A549 (cell line): ENCODE measurements around the gene RPH3AL. TPM values are rescaled to one million over a fixed set of nuclear protein-coding genes. Genes with fewer than 3 reads are reported as not detected.

Source experiments
- ATAC-seq, 2 experiments: fragments of 200-7000 bp in 1 of 2; fragments of >200 bp in 1 of 2; cut with Nextera tagmentation in 1 of 2; cut with Tn5 transposase in 1 of 2; 3 replicates each; pipeline versions ENCODE4 v1.8.0 to v1.9.1; 2018 to 2020; ENCODE audit warnings: mild to moderate bottlenecking in 1 of 2, moderate library complexity in 1 of 2
- CTCF ChIA-PET: fragments of 300-600 bp; sonication (Branson Sonifier 250); formaldehyde crosslinking; extraction: SDS; loops from one replicate; lab custom pipeline; 2021; ENCODE audit warnings: antibody characterized with exemption, inconsistent platforms; lab: Yijun Ruan, JAX
- POLR2A ChIA-PET: fragments of 350-600 bp; formaldehyde crosslinking; extraction: SDS; loops from one replicate; lab custom pipeline; 2021; ENCODE audit warnings: antibody characterized with exemption, inconsistent platforms; lab: Yijun Ruan, JAX
- DNase-seq, 2 experiments: peaks; one replicate each; pipeline versions ENCODE4 v3.0.0 to v3.0.0-alpha.2; 2011 to 2016; ENCODE audit warnings: low read depth in 1 of 2, low spot score in 1 of 2
- FAIRE-seq: peaks from 2 replicates; lab custom pipeline; 2011; peaks lifted over from hg19 to GRCh38; lab: Jason Lieb, UNC
- H3K27ac ChIP-seq, 2 experiments: fragments of >200 bp; sonication (Bioruptor Twin); formaldehyde crosslinking; 3 replicates each; pipeline ENCODE4 v1.5.1; 2016 to 2017
- H3K4me1 ChIP-seq: fragments of >200 bp; sonication (Bioruptor Twin); formaldehyde crosslinking; 3 replicates; pipeline ENCODE4 v1.6.1; 2016
- H3K4me2 ChIP-seq: fragments of >200 bp; sonication (Bioruptor Twin); formaldehyde crosslinking; 3 replicates; pipeline ENCODE4 v1.6.1; 2016
- H3K4me3 ChIP-seq: fragments of >200 bp; sonication (Bioruptor Twin); formaldehyde crosslinking; 3 replicates; pipeline ENCODE4 v1.5.1; 2016
- H3K9me3 ChIP-seq: fragments of >200 bp; sonication (Bioruptor Twin); formaldehyde crosslinking; 3 replicates; pipeline ENCODE4 v1.6.1; 2016
- CBX8 ChIP-seq: fragments of 200-600 bp; sonication (generic); IDR thresholded peaks from 2 replicates; pipeline ENCODE4 v1.6.1; 2016
- CTCF ChIP-seq: fragments of >200 bp; sonication (Bioruptor Twin); formaldehyde crosslinking; IDR thresholded peaks from 3 replicates; pipeline ENCODE4 v1.5.1; 2016
- ELK1 ChIP-seq: fragments of 150-350 bp; IDR thresholded peaks from 2 replicates; pipeline ENCODE4 v1.6.1; 2014; ENCODE audit warnings: low read depth, mild to moderate bottlenecking, low read length
- EP300 ChIP-seq, 2 experiments: fragments of >200 bp; sonication (Bioruptor Twin); formaldehyde crosslinking; IDR thresholded peaks; 2 replicates in 1 of 2; 3 replicates in 1 of 2; pipeline ENCODE4 v1.6.1; 2016 to 2017
- ESRRA ChIP-seq: fragments of 150-350 bp; IDR thresholded peaks from 2 replicates; pipeline ENCODE4 v1.6.1; 2014; ENCODE audit warnings: mild to moderate bottlenecking, low read length, borderline replicate concordance
- FOSB ChIP-seq: fragments of 250-450 bp; sonication (Bioruptor Pico); IDR thresholded peaks from 2 replicates; pipeline ENCODE4 v1.5.0; 2020; ENCODE audit warnings: mild to moderate bottlenecking, moderate library complexity
- FOXS1 ChIP-seq: fragments of 250-450 bp; sonication (Bioruptor Pico); IDR thresholded peaks from 2 replicates; pipeline ENCODE4 v1.5.0; 2020; ENCODE audit warnings: mild to moderate bottlenecking, moderate library complexity
- HOXA7 ChIP-seq: fragments of 250-450 bp; sonication (Bioruptor Pico); IDR thresholded peaks from 2 replicates; pipeline ENCODE4 v1.5.0; 2020; ENCODE audit warnings: mild to moderate bottlenecking, moderate library complexity
- JUN ChIP-seq, 2 experiments: fragments of >200 bp; sonication (Bioruptor Twin); formaldehyde crosslinking; IDR thresholded peaks; 2 replicates in 1 of 2; 3 replicates in 1 of 2; pipeline ENCODE4 v1.6.1; 2016 to 2017
- KDM5A ChIP-seq: fragments of 200-600 bp; sonication (generic); IDR thresholded peaks from 2 replicates; pipeline ENCODE4 v1.6.1; 2016; ENCODE audit warnings: antibody characterized with exemption, mild to moderate bottlenecking
- MAZ ChIP-seq: fragments of 150-350 bp; IDR thresholded peaks from 2 replicates; pipeline ENCODE4 v1.6.1; 2014; ENCODE audit warnings: antibody characterized with exemption, low read depth, low read length, borderline replicate concordance
- POLR2AphosphoS2 ChIP-seq: conservative IDR thresholded peaks from 2 replicates; pipeline ENCODE4 v1.6.1; 2012; ENCODE audit warnings: low read length, improper control_type of control experiment, inconsistent platforms
- RAD21 ChIP-seq, 2 experiments: fragments of >200 bp in 1 of 2; sonication (Bioruptor Twin) in 1 of 2; formaldehyde crosslinking in 1 of 2; IDR thresholded peaks in 1 of 2; conservative IDR thresholded peaks in 1 of 2; 2 replicates in 1 of 2; 3 replicates in 1 of 2; pipeline ENCODE4 v1.6.1; 2012 to 2018; ENCODE audit warnings: inconsistent platforms in 1 of 2
- RCOR1 ChIP-seq: fragments of 150-350 bp; IDR thresholded peaks from 2 replicates; pipeline ENCODE4 v1.6.1; 2014; ENCODE audit warnings: antibody characterized with exemption, low read length, low read depth
- SMC3 ChIP-seq: fragments of >200 bp; sonication (Bioruptor Twin); formaldehyde crosslinking; IDR thresholded peaks from 3 replicates; pipeline ENCODE4 v1.6.1; 2018; ENCODE audit warnings: inconsistent platforms
- SREBF2 ChIP-seq: fragments of 450-650 bp; IDR thresholded peaks from 2 replicates; pipeline ENCODE4 v1.6.1; 2014; ENCODE audit warnings: mild to moderate bottlenecking, moderate library complexity
- ZC3H11A ChIP-seq: fragments of 450-650 bp; IDR thresholded peaks from 2 replicates; pipeline ENCODE4 v1.6.1; 2014; ENCODE audit warnings: antibody characterized with exemption, mild to moderate bottlenecking
- ZFP36 ChIP-seq: fragments of 450-650 bp; IDR thresholded peaks from 2 replicates; pipeline ENCODE4 v1.6.1; 2014; ENCODE audit warnings: borderline replicate concordance; ENCODE audit not compliant: partially characterized antibody
- ZNF302 ChIP-seq: fragments of 250-450 bp; sonication (Bioruptor Pico); IDR thresholded peaks from 2 replicates; pipeline ENCODE4 v1.9.0; 2021; ENCODE audit warnings: inconsistent platforms, mild to moderate bottlenecking, moderate library complexity
- ZSCAN20 ChIP-seq: fragments of 250-450 bp; sonication (Bioruptor Pico); IDR thresholded peaks from 2 replicates; pipeline ENCODE4 v1.8.0; 2022; ENCODE audit warnings: mild to moderate bottlenecking, moderate library complexity
- WGBS: methylation state at CpG from one replicate; pipeline ENCODE4 v1.1.6; 2017; ENCODE audit errors: missing lambda C conversion rate; 5-methylcytosine and 5-hydroxymethylcytosine counted together
- polyA plus RNA-seq, 4 experiments: library from polyadenylated mRNA; depleted of rRNA in 3 of 4; stranded (reverse); fragments of >200 nt; fragmentation: RNase III in 1 of 4; extraction: RNeasy Plus Mini Kit Qiagen cat#74134 plus additional on column Dnase treatment in 1 of 4; gene quantifications; 2 replicates in 3 of 4; 3 replicates in 1 of 4; pipeline ENCODE4 v1.2.3, GENCODE V29; 2011 to 2017

RPH3AL gene
- polyA plus RNA-seq, 2 of the 4 experiments (the other 2 are of a cell fraction): 23.3 to 31.1 TPM

DNA sequence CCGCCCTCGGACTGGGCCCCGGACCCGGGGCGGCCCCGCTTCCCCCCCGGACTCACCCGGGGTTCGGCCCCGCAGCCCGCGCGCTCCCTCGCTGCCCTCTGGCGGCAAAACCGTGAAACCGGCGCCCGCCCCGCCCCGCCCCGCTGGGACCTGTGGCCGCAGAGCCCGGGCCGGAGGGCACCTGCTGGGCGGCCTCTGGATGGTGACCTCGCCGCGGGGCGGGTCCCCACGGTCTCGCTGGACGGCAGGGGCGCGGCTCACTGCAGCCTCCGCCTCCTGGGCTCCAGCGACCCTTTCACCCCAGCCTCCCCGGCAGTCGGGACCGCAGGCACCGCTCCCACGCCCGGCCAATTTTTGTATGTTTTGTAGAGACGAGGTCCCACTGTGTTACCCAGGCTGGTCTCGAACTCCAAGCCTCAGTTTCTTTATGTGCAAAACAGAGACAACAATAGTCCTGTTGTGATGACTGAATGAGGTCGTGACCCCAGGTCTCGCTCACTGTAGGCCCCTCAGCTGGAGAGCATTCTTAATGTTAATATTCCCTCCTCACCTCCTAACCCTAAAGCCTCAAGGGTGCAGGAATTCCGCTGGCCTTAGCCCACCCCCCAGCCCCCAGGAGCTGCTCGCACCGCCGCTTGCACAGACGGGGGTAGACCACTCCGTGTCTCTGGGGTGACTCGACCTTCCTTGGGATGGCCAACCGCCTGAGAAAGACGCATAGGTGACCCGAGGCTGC is 33.7 kb upstream of the RPH3AL start:
- peak overlapping the region; percentile 69 for H3K4me3 ChIP-seq
- TF ChIP-seq POLR2AphosphoS2 (no peak), ESRRA (no peak), HOXA7 (CRISPR knock-in tag) (no peak), EP300 (IDR thresholded peaks at IDR 0.05) (no peak), CTCF (peak; percentile 93), JUN (IDR thresholded peaks at IDR 0.05) (peak in 1 of 2 experiments; percentile 48; a peak in 1 of 5 replicates), ELK1 (no peak), ZFP36 (no peak), SREBF2 (no peak), FOXS1 (no peak), KDM5A (no peak), ZNF302 (CRISPR knock-in tag) (no peak), MAZ (peak; percentile 87; the same call in 1 of the 2 replicates), SMC3 (peak; percentile 99), RAD21 (conservative IDR thresholded peaks at IDR 0.05 in 1 of 2, IDR thresholded peaks at IDR 0.05 in 1 of 2) (peak; percentile 82 to 99), FOSB (no peak), ZC3H11A (no peak), CBX8 (no peak), ZSCAN20 (CRISPR knock-in tag) (no peak)
- DNase-seq (peak; percentile 76 to 96), ATAC-seq (peak; percentile 85), FAIRE-seq (no peak)
- H3K27ac ChIP-seq: peak overlapping the region; percentile 96 to 99
- peak overlapping the region; percentile 99 for H3K4me2 ChIP-seq
- 34% methylated on average over 21 of the region's 57 CpGs for WGBS
- peaks cover 41% of the 10 kb centered on the region for H3K4me1 ChIP-seq
- POLR2A ChIA-PET: interaction anchor here (1.1 kb wide), 1 partner anchor 34 kb away, joined by 6 read pairs; the partner anchor contains the start of gene RPH3AL
- no peaks in the 10 kb centered on the region for H3K9me3 ChIP-seq
- CTCF ChIA-PET: interaction anchor here (0.6 to 3.7 kb wide), 45 partner anchors 9 to 701 kb away, joined by 3 to 25 read pairs (median 4); partner anchors contain the start of gene RPH3AL

- Histone ChIP-seq H3K4me3 (peak overlapping the region; percentile 69), H3K4me1 (peaks cover 41% of the 10 kb centered on the region), H3K9me3 (no peaks in the 10 kb centered on the region), H3K27ac (peak overlapping the region; percentile 96 to 99), H3K4me2 (peak overlapping the region; percentile 99)
- CTCF ChIA-PET: interaction anchor here (0.6 to 3.7 kb wide), 29 partner anchors 9 to 501 kb away, joined by 3 to 25 read pairs (median 4); partner anchors contain the start of gene RPH3AL
- no CpG with 5 or more reads among the region's 42 CpGs for WGBS
- ATAC-seq (peak in 1 of 2 experiments; percentile 68; a peak in 4 of 6 replicates), FAIRE-seq (no peak)
- TF ChIP-seq RCOR1: no peak
- TF ChIP-seq JUN (IDR thresholded peaks at IDR 0.05): 0 out of 5 replicates have a peak, but pooled peaks of 1 of the 2 experiments have one; percentile 54
- TF ChIP-seq, all 56 proteins: peak for 1
- no peak for DNase-seq
- POLR2A ChIA-PET: interaction anchor here (1.1 kb wide), 1 partner anchor 33 kb away, joined by 6 read pairs; the partner anchor contains the start of gene RPH3AL
Observed at GRCh38 chr17:385836-386140, 33.2 kb upstream of the RPH3AL start.
